ENCODE results near the gene IGFALS. TPM values are rescaled to one million over a fixed set of nuclear protein-coding genes. Genes with fewer than 3 reads are reported as not detected.

IGFALS gene
- total RNA-seq, 4 donors from 2014 or later, result 0.27 to 10.8 (median 0.48) TPM; not detected in 1

DNA sequence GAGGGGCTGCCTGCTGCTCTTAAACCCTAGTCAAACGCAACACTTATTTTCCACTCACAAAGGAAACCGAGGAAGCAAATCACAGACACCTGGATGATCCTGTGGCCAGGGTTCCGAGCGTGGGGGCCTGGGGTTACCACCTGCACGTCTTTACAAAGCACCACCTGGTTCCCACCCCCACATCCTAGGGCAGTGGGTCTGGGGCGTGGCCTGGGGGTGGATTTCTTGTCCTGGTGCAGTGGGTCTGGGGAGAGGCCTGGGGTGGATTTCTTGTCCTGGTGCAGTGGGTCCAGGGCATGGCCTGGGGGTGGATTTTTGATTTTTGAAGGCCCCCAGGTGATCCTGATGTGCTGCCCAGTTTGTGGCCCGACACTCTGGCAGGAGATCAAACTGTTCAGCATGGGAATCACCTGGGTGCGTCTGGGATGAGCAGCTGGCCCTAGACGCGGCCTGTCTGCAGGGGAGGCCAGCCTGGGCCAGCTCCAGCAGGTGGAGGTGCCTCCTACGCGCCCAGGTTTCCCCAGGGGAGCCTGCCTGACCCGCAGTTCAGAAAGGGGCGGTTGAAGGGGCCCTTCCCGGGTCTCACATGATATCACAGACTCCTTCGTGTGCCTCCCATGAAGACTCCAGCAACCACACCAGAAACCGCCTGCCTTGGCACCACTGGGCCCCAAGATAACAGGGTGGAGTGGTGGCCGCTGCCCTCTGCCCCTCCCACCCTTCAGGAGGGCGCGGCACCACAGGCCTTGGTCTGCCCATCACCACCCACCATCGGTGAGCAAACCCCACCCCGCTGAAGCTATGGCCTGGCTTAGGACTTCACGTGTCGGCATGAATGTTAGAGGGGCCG lies 26.8 kb upstream of the IGFALS start:
- H3K4me3 ChIP-seq, result no peak overlapping the region
- no peaks in the 10 kb centered on the region for H3K27me3 ChIP-seq
- no peaks in the 10 kb centered on the region for H3K9me3 ChIP-seq
- DNase-seq, result no peak
- intact Hi-C loops (cut with DNase I; ENCODE audit: low total_unique reads), result no loop called here
- 89% methylated on average over 25 of the region's 25 CpGs; no CpG with 5 or more reads in 1 of the 2 donors for WGBS, 2 donors (ENCODE audit: low coverage in 1 of 2)
- H3K27ac ChIP-seq, result no peak overlapping the region
- peaks cover 0 to 35% (median 3%) of the 10 kb centered on the region in 4 donors for H3K36me3 ChIP-seq
- TF ChIP-seq POLR2A (IDR thresholded peaks at IDR 0.05) (no peak), POLR2AphosphoS5 (IDR thresholded peaks at IDR 0.05) (no peak), EP300 (IDR thresholded peaks at IDR 0.05; ENCODE audit: low read depth) (no peak)
- TF ChIP-seq, protein P1, sequence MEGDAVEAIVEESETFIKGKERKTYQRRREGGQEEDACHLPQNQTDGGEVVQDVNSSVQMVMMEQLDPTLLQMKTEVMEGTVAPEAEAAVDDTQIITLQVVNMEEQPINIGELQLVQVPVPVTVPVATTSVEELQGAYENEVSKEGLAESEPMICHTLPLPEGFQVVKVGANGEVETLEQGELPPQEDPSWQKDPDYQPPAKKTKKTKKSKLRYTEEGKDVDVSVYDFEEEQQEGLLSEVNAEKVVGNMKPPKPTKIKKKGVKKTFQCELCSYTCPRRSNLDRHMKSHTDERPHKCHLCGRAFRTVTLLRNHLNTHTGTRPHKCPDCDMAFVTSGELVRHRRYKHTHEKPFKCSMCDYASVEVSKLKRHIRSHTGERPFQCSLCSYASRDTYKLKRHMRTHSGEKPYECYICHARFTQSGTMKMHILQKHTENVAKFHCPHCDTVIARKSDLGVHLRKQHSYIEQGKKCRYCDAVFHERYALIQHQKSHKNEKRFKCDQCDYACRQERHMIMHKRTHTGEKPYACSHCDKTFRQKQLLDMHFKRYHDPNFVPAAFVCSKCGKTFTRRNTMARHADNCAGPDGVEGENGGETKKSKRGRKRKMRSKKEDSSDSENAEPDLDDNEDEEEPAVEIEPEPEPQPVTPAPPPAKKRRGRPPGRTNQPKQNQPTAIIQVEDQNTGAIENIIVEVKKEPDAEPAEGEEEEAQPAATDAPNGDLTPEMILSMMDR (IDR thresholded peaks at IDR 0.05), result no peak
- in situ Hi-C loops (cut with MboI; ENCODE audit: low pct_ligation_motif_present in 1 of 4, low pct_unique_long_range_greater_than_20kb in 1 of 4, low sequenced_read_pairs in 3 of 4), result no loop called here
- H3K4me1 ChIP-seq, result peaks cover 3 to 10% (median 7%) of the 10 kb centered on the region in 4 donors

DNA sequence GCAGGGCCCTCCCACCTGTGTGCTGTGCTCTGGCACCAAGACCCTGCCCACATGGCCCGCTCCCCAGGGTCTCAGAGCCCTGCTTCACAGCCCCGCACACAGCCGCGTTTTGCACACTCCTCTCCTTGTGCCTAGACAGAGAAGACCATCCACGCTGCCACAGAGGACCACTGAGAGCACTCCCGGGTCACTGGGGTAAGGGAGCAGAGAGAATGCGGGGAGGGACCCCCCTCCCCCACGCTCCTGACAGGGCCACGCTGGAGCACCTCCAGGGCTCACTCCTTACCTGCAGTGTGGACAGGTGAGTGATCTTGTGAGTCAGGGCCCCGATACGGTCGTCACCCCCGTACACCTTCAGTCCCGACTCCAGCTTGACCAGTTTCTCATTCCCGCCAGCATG lies 26.1 kb upstream of the IGFALS start:
- intact Hi-C loops (cut with DNase I; ENCODE audit: low total_unique reads) (no loop called here), in situ Hi-C loops (cut with MboI; ENCODE audit: low pct_ligation_motif_present in 1 of 4, low pct_unique_long_range_greater_than_20kb in 1 of 4, low sequenced_read_pairs in 3 of 4) (no loop called here)
- Histone ChIP-seq H3K27ac (no peak overlapping the region), H3K27me3 (no peaks in the 10 kb centered on the region), H3K4me1 (peaks cover 0 to 3% (median 1%) of the 10 kb centered on the region in 4 donors), H3K36me3 (peaks cover 0 to 35% (median 3%) of the 10 kb centered on the region in 4 donors), H3K9me3 (no peaks in the 10 kb centered on the region), H3K4me3 (no peak overlapping the region)
- DNase-seq, result no peak
- 93 to 97% methylated on average over 7 to 15 of the region's 15 CpGs for WGBS, 2 donors (ENCODE audit: low coverage in 1 of 2)
- TF ChIP-seq POLR2AphosphoS5 (IDR thresholded peaks at IDR 0.05) (no peak), POLR2A (IDR thresholded peaks at IDR 0.05) (no peak)
- TF ChIP-seq, protein P1 (IDR thresholded peaks at IDR 0.05), result no peak

GRCh38 chr16:1818873-1819525 lies 25.5 kb upstream of the IGFALS start:
- H3K27me3 ChIP-seq, result no peaks in the 10 kb centered on the region
- TF ChIP-seq EP300 (IDR thresholded peaks at IDR 0.05; ENCODE audit: low read depth), result no peak
- no peak for TF ChIP-seq POLR2A (IDR thresholded peaks at IDR 0.05)
- no peak for TF ChIP-seq POLR2AphosphoS5 (IDR thresholded peaks at IDR 0.05)
- TF ChIP-seq, protein P1 (IDR thresholded peaks at IDR 0.05), result no peak
- H3K4me1 ChIP-seq, result peaks cover 0 to 3% (median under 1%) of the 10 kb centered on the region in 4 donors
- no peak overlapping the region for H3K4me3 ChIP-seq
- intact Hi-C loops (cut with DNase I; ENCODE audit: low total_unique reads), result no loop called here
- WGBS, 2 donors (ENCODE audit: low coverage in 1 of 2), result 95 to 100% methylated on average over 5 to 35 of the region's 35 CpGs
- peaks cover 0 to 35% (median 3%) of the 10 kb centered on the region in 4 donors for H3K36me3 ChIP-seq
- no peak overlapping the region for H3K27ac ChIP-seq
- in situ Hi-C loops (cut with MboI; ENCODE audit: low pct_ligation_motif_present in 1 of 4, low pct_unique_long_range_greater_than_20kb in 1 of 4, low sequenced_read_pairs in 3 of 4), result no loop called here
- no peak for DNase-seq
- no peaks in the 10 kb centered on the region for H3K9me3 ChIP-seq

DNA sequence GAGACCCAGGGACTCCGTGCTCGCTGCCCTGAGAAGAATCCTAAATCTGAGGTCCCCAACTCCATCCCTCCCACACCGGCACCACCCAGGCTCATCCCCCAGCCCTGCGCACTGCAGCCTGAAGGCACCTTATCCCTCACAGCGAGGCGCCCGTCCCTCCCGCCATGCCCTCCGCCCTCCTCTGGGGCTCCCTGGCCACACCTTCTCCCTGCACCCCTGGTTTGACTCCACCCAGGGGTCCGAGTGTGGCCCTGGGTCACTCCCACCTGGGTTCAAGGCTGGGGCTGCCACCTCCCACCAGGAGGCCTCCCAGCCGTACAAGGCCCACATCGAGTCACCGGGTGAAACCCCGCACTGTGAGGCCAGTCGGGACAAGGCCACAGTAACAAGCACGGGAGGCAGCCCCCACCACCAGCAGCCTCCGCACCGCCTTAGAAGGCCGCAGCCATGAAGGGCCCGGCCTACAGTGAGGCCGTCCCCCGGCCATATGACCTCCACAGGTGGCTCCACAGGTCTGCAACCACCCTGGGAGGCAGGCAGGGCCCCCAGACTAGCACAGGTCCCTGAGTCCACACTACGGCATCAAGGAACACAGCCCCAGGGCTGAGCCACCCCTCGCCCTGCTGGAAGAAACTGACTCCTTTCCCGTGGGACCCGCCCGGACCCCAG lies 24.8 kb upstream of the IGFALS start:
- in situ Hi-C loops (cut with MboI; ENCODE audit: low pct_ligation_motif_present in 1 of 4, low pct_unique_long_range_greater_than_20kb in 1 of 4, low sequenced_read_pairs in 3 of 4), result no loop called here
- H3K36me3 ChIP-seq, result peaks cover 0 to 35% (median 3%) of the 10 kb centered on the region in 4 donors
- 96% methylated on average over 23 of the region's 27 CpGs; no CpG with 5 or more reads in 1 of the 2 donors for WGBS, 2 donors (ENCODE audit: low coverage in 1 of 2)
- H3K27me3 ChIP-seq, result no peaks in the 10 kb centered on the region
- H3K9me3 ChIP-seq, result no peaks in the 10 kb centered on the region
- TF ChIP-seq, protein P1 (IDR thresholded peaks at IDR 0.05), result no peak
- TF ChIP-seq POLR2AphosphoS5 (IDR thresholded peaks at IDR 0.05) (no peak), POLR2A (IDR thresholded peaks at IDR 0.05) (no peak)
- no peak overlapping the region for H3K4me3 ChIP-seq
- intact Hi-C loops (cut with DNase I; ENCODE audit: low total_unique reads), result no loop called here
- H3K4me1 ChIP-seq, result no peaks in the 10 kb centered on the region
- no peak for DNase-seq
- H3K27ac ChIP-seq, result no peak overlapping the region

Measured in transverse colon (tissue), 4 donors.